KBM-7 (cell line): ENCODE data around the gene RAB40C.

Source experiments
- DNase-seq: peaks from one replicate; pipeline ENCODE4 v3.0.0-alpha.2; 2015
- in situ Hi-C: fragments of 300-500 bp; cut with MboI; formaldehyde crosslinking; loops from 2 replicates; pipeline ENCODE4 v1.14.3; 2020; ENCODE audit warnings: low sequenced_read_pairs, low pct_unique_long_range_greater_than_20kb, mixed read lengths

The RAB40C gene

DNA sequence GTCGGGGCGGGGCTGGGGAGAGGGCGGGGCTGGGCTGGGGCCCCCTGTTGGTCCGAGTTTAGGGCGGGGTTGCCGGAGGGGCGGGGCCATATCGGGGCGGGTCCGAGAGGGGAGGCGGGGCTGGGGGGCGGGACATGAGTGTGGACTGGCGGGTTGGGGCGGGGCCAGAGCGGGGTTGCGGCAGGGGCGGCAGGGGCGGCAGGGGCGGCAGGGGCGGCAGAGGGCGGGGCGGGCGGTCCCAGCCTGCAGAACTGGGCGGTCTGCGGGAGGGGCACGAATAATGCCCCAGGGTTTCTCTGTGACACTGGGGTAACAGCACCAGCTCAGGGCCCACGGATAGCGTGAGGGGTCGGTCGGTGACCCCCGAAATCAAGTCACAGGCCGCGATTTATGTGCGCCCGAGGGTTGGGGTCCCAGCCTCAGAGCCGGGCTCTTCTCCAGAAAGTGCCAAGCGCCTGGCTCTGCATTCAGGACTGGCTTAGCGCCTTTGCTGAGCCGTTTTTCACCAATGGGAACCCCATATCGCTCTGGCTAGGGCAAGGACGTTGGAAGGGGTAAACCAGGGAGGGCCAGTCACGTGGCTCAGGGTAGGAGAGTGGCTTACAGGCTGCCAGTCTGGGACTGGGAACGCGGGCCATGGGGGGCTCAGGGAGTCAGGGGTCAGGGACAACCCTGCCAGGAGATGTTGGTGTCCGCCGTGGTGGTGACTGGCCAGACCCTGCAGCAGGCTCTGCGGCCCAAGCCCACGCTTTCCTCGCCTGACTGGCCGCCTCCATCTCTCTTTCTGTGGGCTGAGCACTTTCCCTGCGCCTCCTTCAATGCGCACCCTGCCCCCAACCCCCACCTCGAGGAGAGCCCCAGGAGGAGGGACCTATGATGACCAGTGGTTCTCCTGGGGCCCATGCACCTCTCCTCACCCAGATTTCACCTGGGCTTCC is 47.5 kb downstream of the RAB40C start:
- in situ Hi-C loops: no loop called here
- peak; percentile 32 for DNase-seq

DNA sequence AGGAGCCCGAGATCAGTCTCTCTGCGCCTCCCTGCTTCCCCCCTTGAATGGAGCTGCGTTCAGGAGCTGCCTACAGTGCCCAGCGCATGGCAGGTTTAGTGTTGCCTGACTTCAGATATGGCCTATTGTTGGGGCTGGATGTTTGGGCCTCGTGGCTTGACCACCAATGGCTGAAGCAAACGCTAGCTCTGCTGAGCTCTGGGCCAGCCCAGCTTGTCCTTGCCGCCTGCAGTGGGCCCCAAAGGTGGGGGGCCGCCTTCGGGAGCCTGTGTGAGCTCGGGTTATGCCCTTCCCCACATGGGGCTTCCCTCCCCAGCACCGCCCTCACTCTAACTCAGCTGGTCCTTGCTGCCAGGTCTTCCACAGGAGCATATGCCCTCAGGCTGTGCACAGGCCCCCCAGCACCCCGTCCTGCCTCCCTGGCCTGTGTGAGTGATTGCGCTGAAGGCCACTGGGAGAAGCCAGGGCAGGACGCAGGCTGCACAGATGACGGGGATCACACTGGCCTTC is 48.2 kb downstream of the RAB40C start:
- no peak for DNase-seq
- in situ Hi-C loops: no loop called here

DNA sequence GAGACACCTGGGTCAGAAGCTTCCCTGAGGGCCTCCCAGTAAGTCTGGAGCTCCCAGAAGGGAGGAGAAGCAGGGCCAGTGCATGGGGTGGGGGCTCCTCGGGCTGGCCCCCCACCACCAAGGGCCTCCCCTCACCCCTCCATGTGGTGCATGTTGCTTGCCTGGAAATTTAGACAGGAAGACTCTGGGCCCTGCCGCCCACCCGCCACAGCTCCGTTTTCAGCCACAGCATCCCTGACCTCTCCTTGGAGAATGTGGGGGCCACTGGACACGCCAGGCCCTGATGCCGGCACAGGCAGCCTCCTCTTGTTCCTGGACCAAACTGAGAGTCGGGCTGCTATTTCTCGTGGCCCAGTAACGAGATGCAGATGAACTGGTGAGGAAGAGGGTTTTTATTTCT is 49.0 kb downstream of the RAB40C start:
- DNase-seq: no peak
- in situ Hi-C loops: no loop called here

DNA sequence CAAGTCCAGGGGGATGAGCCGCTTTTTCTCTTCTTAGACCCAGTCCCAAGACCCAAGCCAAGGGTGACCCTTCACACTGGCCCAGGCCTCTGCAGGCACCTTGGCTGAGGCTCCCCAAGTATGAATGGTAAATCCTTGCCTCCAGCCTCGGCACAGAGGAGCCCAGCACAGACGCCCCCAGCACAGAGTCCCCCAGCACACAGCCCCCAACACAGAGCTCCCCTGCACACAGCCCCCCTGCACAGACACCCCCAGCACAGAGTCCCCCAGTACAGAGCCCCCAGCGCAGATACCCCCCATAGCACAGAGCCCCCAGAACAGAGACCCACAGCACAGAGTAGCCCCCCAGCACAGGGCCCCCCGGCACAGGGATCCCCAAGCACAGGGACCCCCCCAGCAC is 50.7 kb downstream of the RAB40C start:
- DNase-seq: no peak
- in situ Hi-C loops: no loop called here

DNA sequence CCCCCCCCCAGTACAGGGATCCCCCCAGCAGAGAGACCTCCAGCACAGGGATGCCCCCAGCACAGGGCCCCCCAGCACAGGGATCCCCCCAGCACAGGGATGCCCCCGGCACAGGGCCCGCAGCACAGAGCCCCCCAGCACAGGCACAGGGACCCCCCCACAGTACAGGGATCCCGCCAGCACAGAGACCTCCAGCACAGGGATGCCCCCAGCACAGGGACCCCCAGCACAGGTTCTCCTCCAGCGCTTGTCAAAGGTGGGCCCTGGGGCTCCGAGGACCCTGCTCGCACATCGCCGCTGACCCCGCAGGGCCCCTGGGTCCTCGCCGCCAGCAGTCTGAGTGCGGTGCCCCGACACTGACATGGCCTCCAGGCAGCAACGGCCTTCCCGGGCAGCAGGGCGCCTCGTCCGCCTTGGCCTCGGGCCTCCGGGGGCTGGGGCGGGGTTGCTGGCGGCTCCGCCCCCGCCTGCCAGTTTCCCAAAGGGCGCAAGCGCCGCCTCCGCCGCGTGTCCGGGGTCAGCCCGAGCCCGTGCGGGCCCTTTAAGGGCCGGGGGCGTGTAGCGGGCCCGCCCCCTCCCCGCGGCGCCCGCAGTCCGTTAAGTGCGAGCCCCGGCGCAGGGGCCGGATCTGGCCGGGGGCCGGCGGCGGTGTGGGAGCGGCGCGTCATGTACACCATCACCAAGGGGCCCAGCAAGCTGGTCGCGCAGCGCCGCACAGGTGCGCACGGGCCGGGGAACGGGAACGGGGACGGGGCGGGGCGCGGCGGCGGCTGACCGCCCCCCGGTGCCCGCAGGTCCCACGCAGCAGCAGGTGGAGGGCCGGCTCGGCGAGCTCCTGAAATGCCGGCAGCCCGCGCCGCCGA is 51.7 kb downstream of the RAB40C start, which contains the start of gene MCRIP2:
Gene MCRIP2, plus strand, starts transcription at position 503 of the 863 bp plus-strand sequence. Its CDS starts 164 bp downstream, at position 667.
- peak; percentile 86 for DNase-seq
- in situ Hi-C loops: no loop called here

DNA sequence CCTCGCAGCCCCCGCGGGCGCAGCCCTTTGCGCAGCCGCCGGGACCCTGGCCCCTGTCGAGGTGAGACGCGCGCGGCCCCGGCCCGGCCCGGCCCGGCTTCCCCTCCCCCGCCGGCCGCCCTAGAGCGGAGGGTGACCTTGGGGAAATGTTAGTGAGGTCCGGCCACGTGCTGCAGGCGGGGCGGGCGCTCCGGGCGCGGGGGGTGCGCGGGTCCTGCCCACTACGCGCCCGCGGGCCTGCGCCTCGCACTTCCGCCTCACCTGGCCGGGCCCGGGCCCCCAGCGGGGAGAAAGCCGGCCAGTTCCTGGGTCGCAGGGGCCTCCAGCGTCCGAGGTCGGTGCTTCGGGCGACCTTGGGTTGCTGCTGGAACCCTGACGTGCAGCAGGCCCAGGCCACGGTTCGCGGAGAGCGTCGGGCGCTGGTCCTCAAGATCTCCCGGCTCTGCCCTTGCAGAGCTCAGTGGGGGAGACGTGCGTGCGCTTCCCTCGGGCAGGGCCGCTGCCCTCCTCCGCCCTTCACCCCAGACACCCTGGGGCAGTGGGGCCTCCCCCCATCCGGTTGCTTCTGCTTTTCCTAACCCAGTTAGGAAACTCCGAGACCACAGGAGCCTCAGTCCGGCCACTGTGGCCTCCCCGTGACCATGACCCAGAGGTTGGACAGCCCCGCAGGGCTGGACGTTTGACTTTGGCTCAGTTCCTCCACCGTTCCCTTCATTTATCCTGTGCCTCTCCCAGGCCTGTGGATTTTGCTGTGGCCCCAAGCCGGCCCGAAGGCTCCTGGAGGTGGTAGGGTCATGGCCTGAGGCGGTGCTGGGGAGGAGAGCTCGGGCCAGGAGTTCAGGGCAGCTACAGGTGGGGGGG is 52.6 kb downstream of the RAB40C start:
- peak; percentile 62 for DNase-seq
- in situ Hi-C loops: no loop called here

DNA sequence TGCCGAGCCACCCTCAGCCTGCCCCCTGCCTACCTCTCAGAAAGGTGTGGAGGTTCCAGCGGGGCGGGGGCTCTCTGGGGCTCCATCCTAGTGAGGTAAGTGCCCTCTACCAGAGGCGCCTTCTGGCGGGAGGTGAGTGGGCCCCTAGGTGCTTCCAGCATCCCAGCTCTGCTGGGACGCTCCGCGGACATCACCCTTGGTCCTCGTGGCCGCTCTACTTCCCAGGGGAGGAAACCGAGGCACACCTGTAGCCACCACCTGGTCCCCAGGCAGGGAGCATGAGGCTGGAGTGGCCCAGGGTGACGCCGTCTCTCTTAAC is 53.1 kb downstream of the RAB40C start:
- DNase-seq: no peak
- in situ Hi-C loops: no loop called here

DNA sequence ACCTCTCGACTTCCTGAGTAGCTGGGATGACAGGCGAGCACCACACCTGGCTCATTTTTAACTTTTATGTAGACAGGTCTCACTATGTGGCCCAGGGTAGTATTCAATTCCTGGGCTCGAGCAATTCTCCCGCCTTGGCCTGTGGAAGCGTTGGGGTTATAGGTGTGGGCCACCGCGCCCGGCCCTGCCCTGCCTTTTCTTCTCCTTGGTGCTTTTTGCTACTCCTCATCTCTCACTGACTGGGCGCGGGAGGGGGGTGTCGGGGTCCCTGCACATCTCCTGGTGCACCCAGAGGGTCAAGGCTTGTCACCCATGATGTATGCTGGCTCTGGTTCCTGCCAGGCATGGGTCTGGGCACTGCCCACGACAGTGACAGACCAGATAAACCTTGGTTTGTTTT is 54.7 kb downstream of the RAB40C start:
- DNase-seq: no peak
- in situ Hi-C loops: no loop called here

DNA sequence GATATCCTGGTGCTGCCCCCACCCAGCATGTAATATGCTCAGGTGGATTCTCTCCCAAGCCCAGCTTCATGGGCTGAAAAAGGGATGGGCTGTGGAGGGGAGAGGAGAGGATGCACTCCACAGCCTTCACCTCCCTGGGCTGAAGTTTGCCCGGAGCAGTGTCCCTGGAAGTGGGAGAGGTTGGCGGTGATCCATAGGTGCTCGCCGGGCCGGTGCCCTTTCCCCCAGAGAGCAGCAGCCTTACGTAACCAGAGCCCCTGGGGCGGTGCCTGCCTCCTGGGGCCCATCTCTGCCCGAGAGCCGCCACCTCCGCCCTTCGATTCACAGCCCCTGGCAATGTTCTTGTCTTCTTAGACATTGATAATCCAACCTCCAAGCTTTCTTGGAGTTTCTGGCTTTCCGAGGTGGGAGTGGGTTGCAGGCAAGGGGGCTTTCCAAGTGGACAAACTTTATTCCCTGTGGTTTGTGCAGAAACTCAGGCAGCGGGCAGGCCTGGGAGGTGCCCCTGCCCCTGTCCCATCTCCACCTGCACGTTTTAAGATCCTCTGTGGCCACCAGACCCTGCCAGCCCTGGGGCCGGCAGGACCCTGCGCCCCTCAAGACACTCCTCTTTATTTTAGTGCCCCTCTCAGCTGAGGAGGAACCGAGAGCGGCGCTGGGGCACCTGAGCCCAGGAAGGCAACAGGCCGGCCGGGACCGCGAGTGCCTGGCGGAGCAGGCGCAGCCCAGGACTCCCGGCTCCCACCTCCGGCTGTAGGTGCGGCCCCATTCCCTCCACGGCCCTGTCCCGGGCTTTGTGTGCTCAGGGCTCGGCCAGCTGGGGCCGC is 56.2 kb downstream of the RAB40C start:
- DNase-seq: no peak
- in situ Hi-C loops: no loop called here

DNA sequence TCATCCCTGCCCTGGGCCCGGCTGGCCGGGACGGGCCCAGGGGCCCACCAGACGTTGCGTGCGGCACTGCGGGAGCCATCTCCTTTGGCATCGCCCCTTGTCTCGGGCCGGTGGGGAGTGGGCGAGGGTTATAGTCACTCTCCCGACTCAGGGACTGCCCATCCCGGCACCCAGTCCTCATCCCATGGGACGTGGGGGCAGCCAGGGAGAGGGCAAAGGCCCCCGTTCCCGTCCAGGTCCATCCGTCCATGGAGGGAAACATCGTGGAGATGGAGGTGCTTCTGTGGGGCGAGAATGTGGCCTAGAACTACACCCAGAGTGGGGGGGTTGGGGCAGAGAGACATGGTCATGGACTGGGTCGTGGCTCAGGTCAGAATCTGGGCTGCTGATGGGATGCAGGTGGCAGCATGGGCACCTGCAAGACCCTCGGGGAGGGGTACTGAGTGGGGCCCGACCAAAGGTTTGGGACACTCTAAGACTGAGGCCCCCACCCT is 56.9 kb downstream of the RAB40C start:
- DNase-seq: no peak
- in situ Hi-C loops: no loop called here

DNA sequence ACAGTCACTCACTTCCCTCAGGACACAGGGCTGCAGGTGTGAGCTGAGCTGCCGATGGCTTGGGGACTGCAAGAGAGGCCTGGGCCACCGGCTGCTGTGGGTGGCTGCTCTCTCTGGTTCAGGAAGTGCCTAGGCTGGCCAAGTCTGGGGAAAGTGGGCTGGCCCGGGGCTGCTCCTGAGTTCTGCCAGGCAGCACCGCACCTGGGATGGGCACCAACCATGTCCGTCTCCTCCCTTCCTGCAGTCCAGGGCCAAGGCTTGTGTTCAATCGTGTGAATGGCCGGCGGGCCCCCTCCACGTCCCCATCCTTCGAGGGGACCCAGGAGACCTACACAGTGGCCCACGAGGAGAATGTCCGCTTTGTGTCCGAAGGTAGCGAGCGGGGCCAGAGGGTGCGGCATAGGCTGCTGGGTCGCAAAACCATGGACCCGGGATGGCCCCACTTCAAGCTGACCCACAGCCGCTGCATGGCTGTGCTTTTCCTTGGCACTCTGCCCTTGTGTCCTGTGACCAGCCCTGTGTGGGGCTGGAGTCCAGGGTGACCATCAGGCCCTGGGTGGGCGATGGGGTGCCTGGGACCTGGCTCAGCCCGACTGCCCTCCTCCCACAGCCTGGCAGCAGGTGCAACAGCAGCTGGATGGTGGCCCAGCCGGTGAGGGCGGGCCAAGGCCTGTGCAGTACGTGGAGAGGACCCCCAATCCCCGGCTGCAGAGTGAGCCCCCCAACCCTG is 57.5 kb downstream of the RAB40C start:
- no peak for DNase-seq
- in situ Hi-C loops: no loop called here

DNA sequence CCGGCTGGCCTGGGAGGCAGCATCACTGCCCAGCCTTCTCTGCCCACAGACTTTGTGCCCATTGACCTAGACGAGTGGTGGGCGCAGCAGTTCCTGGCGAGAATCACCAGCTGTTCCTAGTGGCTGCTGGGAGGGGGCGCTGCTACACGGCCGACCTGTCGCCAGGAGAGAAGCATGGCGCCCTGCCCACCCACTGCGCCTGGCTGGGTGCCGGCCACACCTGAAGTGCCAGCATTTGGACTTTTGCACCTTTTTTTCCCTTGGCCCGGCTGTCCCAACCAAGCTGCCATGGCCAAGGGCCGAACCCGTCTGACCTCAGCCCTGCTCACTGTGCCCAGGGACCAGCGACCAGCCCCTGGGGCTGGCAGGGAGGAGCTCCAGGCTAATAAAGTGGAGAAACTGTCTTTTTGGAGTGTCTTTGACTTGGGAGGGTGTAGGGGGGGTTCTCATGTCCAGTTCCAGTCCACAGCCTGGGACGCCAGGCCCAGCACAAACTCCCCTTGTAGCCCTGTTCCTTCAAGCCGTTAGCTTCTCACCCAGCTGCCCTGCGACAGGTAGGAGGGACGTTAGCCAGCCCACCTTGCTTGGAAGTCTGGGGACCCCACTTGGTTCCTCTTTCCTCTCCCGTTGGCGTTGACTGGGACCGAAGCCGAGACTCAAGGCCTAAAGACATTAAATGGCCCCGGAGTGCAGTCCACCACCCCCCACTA is 58.4 kb downstream of the RAB40C start:
- in situ Hi-C loops: no loop called here
- DNase-seq: no peak

DNA sequence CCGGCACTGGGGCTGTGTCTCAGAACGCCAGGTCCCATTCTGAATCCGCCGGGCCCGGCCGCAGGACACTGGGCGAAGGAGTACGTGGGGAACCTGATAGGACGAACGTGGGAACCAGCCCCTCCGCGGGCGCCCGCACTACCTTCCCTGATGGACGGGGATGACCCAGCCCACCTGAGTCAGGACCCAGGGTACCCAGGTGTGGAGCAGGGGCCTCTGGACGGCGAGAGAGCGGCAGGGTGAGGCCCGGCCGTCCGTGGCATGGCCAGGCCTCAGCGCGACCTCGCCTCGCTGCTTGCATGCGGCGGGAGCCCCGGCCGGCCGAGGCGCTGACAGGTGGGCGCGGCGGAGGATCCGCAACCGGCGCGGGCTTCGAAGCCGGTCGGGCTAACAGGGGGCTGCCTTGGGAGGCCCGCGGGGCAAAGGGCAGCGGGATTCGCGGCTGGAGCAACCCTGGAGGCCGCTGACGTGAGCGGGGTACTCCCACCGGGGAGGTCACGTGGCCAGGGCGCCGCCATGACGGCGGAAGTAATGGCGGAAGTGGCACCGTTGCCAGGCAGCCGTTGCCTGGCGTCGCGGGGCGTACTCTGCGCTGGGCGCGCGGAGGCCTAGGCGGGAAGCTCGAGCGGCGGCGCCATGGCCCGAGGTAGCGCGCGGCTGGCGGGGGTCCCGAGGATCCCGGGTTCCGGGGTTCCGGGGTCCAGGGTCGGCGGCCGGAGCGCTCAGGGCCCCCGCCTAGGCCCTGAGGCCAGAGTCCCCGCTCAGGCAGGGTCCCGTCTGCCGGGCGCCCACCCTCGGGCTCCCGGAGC is 59.1 kb downstream of the RAB40C start, which contains the start of gene WDR90:
Gene WDR90, plus strand, starts transcription at position 585 of the 809 bp plus-strand sequence. Its CDS starts 52 bp downstream, at position 637.
- peak; percentile 88 for DNase-seq
- in situ Hi-C loops: no loop called here

DNA sequence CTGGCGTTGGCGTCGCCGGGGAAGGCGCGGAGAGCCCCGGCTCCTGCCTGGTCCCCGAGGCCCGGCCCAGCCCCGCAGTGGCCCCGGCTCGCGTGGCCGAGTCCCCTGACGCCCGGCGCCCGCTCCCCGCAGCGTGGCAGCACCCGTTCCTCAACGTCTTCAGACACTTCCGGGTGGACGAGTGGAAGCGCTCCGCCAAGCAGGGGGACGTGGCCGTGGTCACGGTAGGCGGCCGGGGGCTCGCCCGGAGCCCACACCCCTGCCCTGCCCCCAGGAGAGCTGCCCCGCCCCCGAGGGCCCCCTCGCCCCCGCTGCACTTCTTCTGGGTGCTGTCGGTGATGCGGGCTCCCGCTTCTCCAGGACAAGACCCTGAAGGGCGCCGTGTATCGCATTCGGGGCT is 59.8 kb downstream of the RAB40C start:
- in situ Hi-C loops: no loop called here
- no peak for DNase-seq

DNA sequence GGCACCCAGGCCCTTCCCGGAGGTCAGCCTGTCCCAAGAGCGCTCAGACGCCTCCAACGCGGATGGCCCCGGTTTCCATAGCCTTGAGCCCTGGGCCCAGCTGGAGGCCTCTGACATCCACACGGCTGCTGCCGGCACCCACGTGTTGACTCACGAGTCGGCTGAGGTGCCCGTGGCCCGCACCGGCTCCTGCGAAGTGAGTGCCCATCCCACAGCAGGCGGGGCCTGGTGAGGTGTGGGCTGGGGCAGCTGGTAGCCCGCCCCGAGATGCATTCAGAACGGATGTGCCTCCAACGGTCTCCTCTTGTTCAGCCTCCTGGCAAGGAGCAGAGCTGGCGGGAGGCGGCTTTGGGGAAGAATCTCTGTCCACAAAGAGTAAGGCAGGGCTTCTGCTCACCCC is 62.0 kb downstream of the RAB40C start:
- no peak for DNase-seq
- in situ Hi-C loops: no loop called here
